ENCODE measurements around the gene GRM7.

DNA sequence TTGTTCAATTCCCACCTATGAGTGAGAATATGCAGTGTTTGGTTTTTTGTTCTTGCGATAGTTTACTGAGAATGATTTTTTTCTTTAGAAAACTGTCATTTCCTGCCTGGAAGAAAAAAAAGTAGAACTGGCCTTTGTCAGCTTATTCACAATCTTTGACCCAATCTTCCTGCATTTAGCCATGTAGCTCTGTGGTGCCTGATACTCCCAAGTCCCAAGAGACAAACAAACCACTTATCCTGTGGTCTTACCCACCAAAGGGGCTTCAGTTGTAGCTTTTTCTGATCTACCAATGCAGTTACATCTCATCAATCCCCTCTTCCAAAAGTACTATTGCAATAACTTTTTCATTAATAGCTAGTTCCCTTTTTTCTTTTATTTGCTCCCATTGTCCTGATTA, 444.6 kb downstream of the GRM7 start:
- TF ChIP-seq, protein P1, sequence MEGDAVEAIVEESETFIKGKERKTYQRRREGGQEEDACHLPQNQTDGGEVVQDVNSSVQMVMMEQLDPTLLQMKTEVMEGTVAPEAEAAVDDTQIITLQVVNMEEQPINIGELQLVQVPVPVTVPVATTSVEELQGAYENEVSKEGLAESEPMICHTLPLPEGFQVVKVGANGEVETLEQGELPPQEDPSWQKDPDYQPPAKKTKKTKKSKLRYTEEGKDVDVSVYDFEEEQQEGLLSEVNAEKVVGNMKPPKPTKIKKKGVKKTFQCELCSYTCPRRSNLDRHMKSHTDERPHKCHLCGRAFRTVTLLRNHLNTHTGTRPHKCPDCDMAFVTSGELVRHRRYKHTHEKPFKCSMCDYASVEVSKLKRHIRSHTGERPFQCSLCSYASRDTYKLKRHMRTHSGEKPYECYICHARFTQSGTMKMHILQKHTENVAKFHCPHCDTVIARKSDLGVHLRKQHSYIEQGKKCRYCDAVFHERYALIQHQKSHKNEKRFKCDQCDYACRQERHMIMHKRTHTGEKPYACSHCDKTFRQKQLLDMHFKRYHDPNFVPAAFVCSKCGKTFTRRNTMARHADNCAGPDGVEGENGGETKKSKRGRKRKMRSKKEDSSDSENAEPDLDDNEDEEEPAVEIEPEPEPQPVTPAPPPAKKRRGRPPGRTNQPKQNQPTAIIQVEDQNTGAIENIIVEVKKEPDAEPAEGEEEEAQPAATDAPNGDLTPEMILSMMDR (conservative IDR thresholded peaks at IDR 0.05; ENCODE audit: low read depth, low read length): no peak
- TF ChIP-seq EZH2 (IDR thresholded peaks at IDR 0.05; ENCODE audit: low read length, unreplicated experiment): no peak
- no peak for TF ChIP-seq EZH2phosphoT487 (IDR thresholded peaks at IDR 0.05; ENCODE audit: borderline replicate concordance, low read length)

Measured in PC-3 (cell line).